ENCODE data around the gene HOXA13. TPM values are rescaled to one million over a fixed set of nuclear protein-coding genes. Genes with fewer than 3 reads are reported as not detected.

The HOXA13 gene
- total RNA-seq, 3 donors from 2014 or later: 28.0 to 54.3 (median 42.2) TPM

- DNase-seq (peak in 2 of 3 donors; percentile 59 to 70), ATAC-seq (no peak)
- no peak for TF ChIP-seq CTCF (IDR thresholded peaks at IDR 0.05)
- H3K36me3 ChIP-seq (ENCODE audit: low read depth): no peaks in the 10 kb centered on the region
- peak overlapping the region; percentile 74 for H3K4me3 ChIP-seq
- H3K9me3 ChIP-seq: no peaks in the 10 kb centered on the region
- intact Hi-C loops (cut with DNase I, micrococcal nuclease): loop anchor here in 1 of 2 donors (10.0 kb wide), 1 partner anchor 777 kb away; no protein-coding TSS in a partner anchor
- H3K4me1 ChIP-seq (ENCODE audit: low read depth): peaks cover 44% of the 10 kb centered on the region
These were observed 48.5 kb downstream of the HOXA13 start for GRCh38 chr7:27151341-27151930.

- intact Hi-C loops (cut with DNase I, micrococcal nuclease): loop anchor here in 1 of 2 donors (10.0 kb wide), 1 partner anchor 776 kb away; no protein-coding TSS in a partner anchor
- Histone ChIP-seq H3K4me1 (ENCODE audit: low read depth) (peaks cover 43% of the 10 kb centered on the region), H3K4me3 (peak overlapping the region; percentile 74), H3K9me3 (no peaks in the 10 kb centered on the region), H3K36me3 (ENCODE audit: low read depth) (no peaks in the 10 kb centered on the region)
- peak; percentile 55 for ATAC-seq
- peak; percentile 94 for TF ChIP-seq CTCF (IDR thresholded peaks at IDR 0.05)
- peak; percentile 84 to 90 (median 87) for DNase-seq
These were observed 49.1 kb downstream of the HOXA13 start for GRCh38 chr7:27150568-27151340.

GRCh38 chr7:27149842-27150567 is 49.9 kb downstream of the HOXA13 start:
- no peak for TF ChIP-seq CTCF (IDR thresholded peaks at IDR 0.05)
- ATAC-seq (no peak), DNase-seq (peak in 2 of 3 donors; percentile 52 to 61)
- no peaks in the 10 kb centered on the region for H3K9me3 ChIP-seq
- no peaks in the 10 kb centered on the region for H3K36me3 ChIP-seq (ENCODE audit: low read depth)
- H3K4me1 ChIP-seq (ENCODE audit: low read depth): peaks cover 41% of the 10 kb centered on the region
- peak overlapping the region; percentile 74 for H3K4me3 ChIP-seq
- intact Hi-C loops (cut with DNase I, micrococcal nuclease): loop anchor here (5.0 to 10.0 kb wide), 2 partner anchors 468 to 775 kb away; no protein-coding TSS in a partner anchor

- peak overlapping the region; percentile 15 for H3K4me3 ChIP-seq
- peaks cover 33% of the 10 kb centered on the region for H3K4me1 ChIP-seq (ENCODE audit: low read depth)
- intact Hi-C loops (cut with DNase I, micrococcal nuclease): loop anchor here in 1 of 2 donors (5.0 kb wide), 1 partner anchor 467 kb away; no protein-coding TSS in a partner anchor
- H3K36me3 ChIP-seq (ENCODE audit: low read depth): no peaks in the 10 kb centered on the region
- ATAC-seq (peak; percentile 21), DNase-seq (peak in 2 of 3 donors; percentile 66 to 68)
- TF ChIP-seq CTCF (IDR thresholded peaks at IDR 0.05): no peak
- H3K9me3 ChIP-seq: no peaks in the 10 kb centered on the region
These were observed 50.9 kb downstream of the HOXA13 start for GRCh38 chr7:27148756-27149641.

Data from mucosa of descending colon (tissue), 3 donors.